GM12872 (cell line): ENCODE results near the gene GALNT3.

Experiments used
- CTCF ChIP-seq: IDR thresholded peaks from 3 replicates; pipeline ENCODE4 v1.5.1; 2011; ENCODE audit warnings: low read depth, mild to moderate bottlenecking, low read length, moderate library complexity; ENCODE audit not compliant: insufficient read depth

GALNT3 gene

GRCh38 chr2:165725421-165725820, 68.6 kb downstream of the GALNT3 start:
- no peak for TF ChIP-seq CTCF

- no peak for TF ChIP-seq CTCF
These were observed 73.5 kb downstream of the GALNT3 start for GRCh38 chr2:165720511-165720910.

GRCh38 chr2:165718610-165719210, 75.3 kb downstream of the GALNT3 start:
- TF ChIP-seq CTCF = no peak

GRCh38 chr2:165716091-165716490, 78.0 kb downstream of the GALNT3 start:
- TF ChIP-seq CTCF = no peak

GRCh38 chr2:165706960-165707487, 87.0 kb downstream of the GALNT3 start:
- TF ChIP-seq CTCF = no peak

- TF ChIP-seq CTCF = no peak
These were observed 92.9 kb downstream of the GALNT3 start for GRCh38 chr2:165701147-165701546.

GRCh38 chr2:165700531-165700930, 93.5 kb downstream of the GALNT3 start:
- TF ChIP-seq CTCF = no peak
